ENCODE measurements around the gene DYDC2. TPM values are rescaled to one million over a fixed set of nuclear protein-coding genes. Genes with fewer than 3 reads are reported as not detected.
"Not testable (repeated sequence)": the region's sequence is repeated elsewhere in the genome, so short reads cannot be mapped to it uniquely, and the experiment has no call there.

DYDC2 gene
- total RNA-seq, 4 donors from 2014 or later, result not detected

GRCh38 chr10:80413271-80413996, 56.9 kb downstream of the DYDC2 start:
- Histone ChIP-seq H3K27me3 (peaks cover 4% of the 10 kb centered on the region), H3K9me3 (no peaks in the 10 kb centered on the region), H3K36me3 (no peaks in the 10 kb centered on the region), H3K4me1 (peaks cover 0 to 80% (median 14%) of the 10 kb centered on the region in 3 donors), H3K27ac (peak overlapping the region in 3 of 4 donors; percentile 35 to 65 (median 39)), H3K4me3 (no peak overlapping the region)
- peak; percentile 22 for ATAC-seq
- no peak for TF ChIP-seq POLR2AphosphoS5 (IDR thresholded peaks at IDR 0.05)
- no peak for TF ChIP-seq CTCF (IDR thresholded peaks at IDR 0.05)
- TF ChIP-seq EP300 (IDR thresholded peaks at IDR 0.05), result no peak
- TF ChIP-seq POLR2A (IDR thresholded peaks at IDR 0.05), result no peak
- WGBS, 2 donors (ENCODE audit: low coverage in 1 of 2), result 78 to 93% methylated on average over 4 to 6 of the region's 12 CpGs

GRCh38 chr10:80414142-80414895, 57.7 kb downstream of the DYDC2 start:
- 68% methylated on average over 6 to 7 of the region's 7 CpGs for WGBS, 2 donors (ENCODE audit: low coverage in 1 of 2)
- Histone ChIP-seq H3K27me3 (no peaks in the 10 kb centered on the region), H3K9me3 (no peaks in the 10 kb centered on the region), H3K36me3 (no peaks in the 10 kb centered on the region), H3K4me3 (no peak overlapping the region), H3K27ac (peak overlapping the region in 3 of 4 donors; percentile 35 to 65 (median 39)), H3K4me1 (peaks cover 0 to 71% (median 14%) of the 10 kb centered on the region in 3 donors)
- TF ChIP-seq EP300 (IDR thresholded peaks at IDR 0.05) (no peak), CTCF (IDR thresholded peaks at IDR 0.05) (no peak), POLR2AphosphoS5 (IDR thresholded peaks at IDR 0.05) (no peak), POLR2A (IDR thresholded peaks at IDR 0.05) (no peak)
- ATAC-seq, result no peak

- H3K27me3 ChIP-seq, result no peaks in the 10 kb centered on the region
- WGBS, 2 donors (ENCODE audit: low coverage in 1 of 2), result 50 to 86% methylated on average over 1 to 3 of the region's 3 CpGs
- no peaks in the 10 kb centered on the region for H3K9me3 ChIP-seq
- TF ChIP-seq POLR2AphosphoS5 (IDR thresholded peaks at IDR 0.05), result no peak
- no peak overlapping the region for H3K4me3 ChIP-seq
- peaks cover 0 to 55% (median 9%) of the 10 kb centered on the region in 3 donors for H3K4me1 ChIP-seq
- H3K27ac ChIP-seq, result peak overlapping the region in 3 of 4 donors; percentile 29 to 65 (median 57)
- H3K36me3 ChIP-seq, result peaks cover 0 to 10% of the 10 kb centered on the region in 2 donors
- no peak for ATAC-seq
Observed at GRCh38 chr10:80415734-80416478, 59.3 kb downstream of the DYDC2 start.

GRCh38 chr10:80416479-80417098, 60.0 kb downstream of the DYDC2 start:
- Histone ChIP-seq H3K36me3 (peaks cover 0 to 15% of the 10 kb centered on the region in 2 donors), H3K27me3 (no peaks in the 10 kb centered on the region), H3K4me3 (no peak overlapping the region), H3K27ac (peak overlapping the region in 3 of 4 donors; percentile 29 to 65 (median 57)), H3K9me3 (no peaks in the 10 kb centered on the region), H3K4me1 (peaks cover 0 to 48% (median 9%) of the 10 kb centered on the region in 3 donors)
- 41 to 56% methylated on average over 10 to 15 of the region's 15 CpGs for WGBS, 2 donors (ENCODE audit: low coverage in 1 of 2)
- peak; percentile 52 for ATAC-seq
- TF ChIP-seq CTCF (IDR thresholded peaks at IDR 0.05) (no peak), POLR2AphosphoS5 (IDR thresholded peaks at IDR 0.05) (no peak), POLR2A (IDR thresholded peaks at IDR 0.05) (no peak), EP300 (IDR thresholded peaks at IDR 0.05) (no peak)

GRCh38 chr10:80417256-80417655, 60.7 kb downstream of the DYDC2 start:
- H3K4me1 ChIP-seq, result peaks cover 0 to 47% (median 9%) of the 10 kb centered on the region in 3 donors
- ATAC-seq, H3K9me3 ChIP-seq, H3K4me3 ChIP-seq, H3K27ac ChIP-seq, H3K27me3 ChIP-seq: not testable (repeated sequence)
- 81 to 83% methylated on average over 6 of the region's 6 CpGs for WGBS, 2 donors (ENCODE audit: low coverage in 1 of 2)
- H3K36me3 ChIP-seq, result peaks cover 0 to 17% of the 10 kb centered on the region in 2 donors

Other genes starting within 250 kb of the DYDC2 start
- gene PLAC9, start 224.1 kb upstream of the DYDC2 start, total RNA-seq, result 10 to 100 TPM; 21.0 to 34.9 (median 28.9) TPM
- gene ANXA11, start 151.2 kb upstream of the DYDC2 start, total RNA-seq, result 100 to 1,000 TPM; 117 to 225 (median 162) TPM
- not detected for gene MAT1A, start 67.1 kb upstream of the DYDC2 start, total RNA-seq
- not detected for gene DYDC1, start within 50 bp of the DYDC2 start, total RNA-seq
- gene PRXL2A, start 51.8 kb downstream of the DYDC2 start, total RNA-seq, result 10 to 100 TPM; 26.4 to 29.4 (median 26.6) TPM
- gene TSPAN14, start 97.5 kb downstream of the DYDC2 start, total RNA-seq, result 10 to 100 TPM; 23.3 to 52.4 (median 37.1) TPM
- gene SH2D4B, start 181.1 kb downstream of the DYDC2 start, total RNA-seq, result not detected

Measured in gastroesophageal sphincter (tissue), 4 donors.